ENCODE results near the gene ARL11.
A peak's percentile ranks its signal among the peaks of the same experiment; 100 is the strongest.
"Not testable (repeated sequence)": the region's sequence is repeated elsewhere in the genome, so short reads cannot be mapped to it uniquely, and the experiment has no call there.

ARL11 gene

GRCh38 chr13:49612042-49612441 is 16.3 kb upstream of the ARL11 start:
- DNase-seq (ENCODE audit: low read depth, low spot score), result not testable (repeated sequence)

GRCh38 chr13:49615836-49616675 is 12.3 kb upstream of the ARL11 start:
- DNase-seq (ENCODE audit: low read depth, low spot score), result no peak

GRCh38 chr13:49616676-49617065 is 11.6 kb upstream of the ARL11 start:
- no peak for DNase-seq (ENCODE audit: low read depth, low spot score)

DNA sequence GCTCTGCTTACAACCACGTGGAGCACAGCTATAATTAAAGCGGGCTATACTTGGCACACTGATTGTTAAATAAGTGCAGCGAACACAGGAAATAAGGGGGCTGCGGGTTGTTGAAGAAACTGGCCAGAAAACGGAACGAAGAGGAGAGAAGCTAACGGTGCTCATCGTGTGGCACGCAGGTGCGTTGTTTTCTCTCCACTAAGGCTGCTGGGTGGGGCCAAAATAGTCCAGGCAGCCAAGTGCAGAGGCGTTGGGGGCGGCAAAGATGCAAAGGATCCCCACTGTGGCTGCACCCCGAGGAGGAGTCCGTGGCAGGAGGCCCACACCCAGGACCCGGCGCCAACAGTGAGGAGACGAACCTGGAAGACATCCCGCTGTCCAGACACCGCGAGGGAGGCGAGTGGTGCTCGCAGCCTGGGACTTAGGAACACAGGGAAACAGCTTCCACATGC is 8.1 kb upstream of the ARL11 start:
- DNase-seq (ENCODE audit: low read depth, low spot score), result no peak

DNA sequence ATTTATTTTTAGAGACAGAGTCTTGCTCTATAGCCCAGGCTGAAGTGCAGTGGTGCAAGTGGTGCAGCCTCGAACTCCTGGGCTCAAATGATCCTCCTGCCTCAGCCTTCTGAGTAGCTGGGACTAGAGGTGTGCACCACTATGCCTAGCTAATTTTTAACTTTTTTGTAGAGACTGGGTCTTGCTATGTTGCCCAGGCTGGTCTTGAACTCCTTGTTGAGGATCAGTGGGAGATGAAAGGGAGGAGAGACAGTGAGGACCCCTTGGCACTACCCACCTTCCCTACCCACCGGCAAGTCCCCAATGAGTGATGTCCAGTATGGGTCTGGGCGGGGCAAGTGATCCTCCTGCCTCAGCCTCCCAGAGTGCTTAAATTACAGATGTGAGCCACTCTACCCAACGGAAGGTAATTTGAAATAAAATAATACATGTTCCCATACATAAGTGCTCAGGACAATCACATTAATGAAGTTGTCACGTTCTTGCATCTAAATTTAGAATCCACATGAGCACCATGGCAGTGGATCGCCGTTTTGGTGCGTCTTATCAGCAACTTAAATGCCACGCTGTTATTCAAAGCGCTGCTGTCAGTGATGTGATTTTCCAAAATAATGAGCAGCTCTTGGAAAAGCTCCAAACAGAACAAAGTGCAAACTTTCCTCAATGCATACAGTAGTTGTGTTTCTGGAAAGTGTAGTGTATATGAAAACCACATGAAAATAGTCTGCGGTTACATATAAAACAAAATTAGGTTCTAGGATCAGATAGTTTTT is 5.9 kb upstream of the ARL11 start:
- no peak for DNase-seq (ENCODE audit: low read depth, low spot score)

DNA sequence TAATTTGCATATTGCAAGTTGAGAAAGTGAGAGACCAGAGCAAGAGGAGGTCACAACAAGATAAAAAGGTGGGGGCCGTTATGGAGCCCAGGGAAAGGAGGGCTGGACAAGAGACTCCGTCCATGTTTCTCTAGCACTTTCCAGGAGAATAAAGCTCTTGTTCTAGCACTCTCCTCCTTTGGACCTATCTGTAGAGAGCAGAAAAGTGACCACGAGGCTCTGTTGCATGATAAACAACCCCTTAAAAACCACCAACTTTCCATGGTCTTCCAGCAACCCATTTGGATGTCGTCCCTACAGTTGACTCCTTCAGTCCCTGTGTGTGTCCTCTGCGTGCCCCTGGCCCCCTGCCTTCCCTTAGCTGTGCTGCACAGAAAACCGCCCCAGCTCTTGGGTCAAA is 4.1 kb upstream of the ARL11 start:
- no peak for DNase-seq (ENCODE audit: low read depth, low spot score)

DNA sequence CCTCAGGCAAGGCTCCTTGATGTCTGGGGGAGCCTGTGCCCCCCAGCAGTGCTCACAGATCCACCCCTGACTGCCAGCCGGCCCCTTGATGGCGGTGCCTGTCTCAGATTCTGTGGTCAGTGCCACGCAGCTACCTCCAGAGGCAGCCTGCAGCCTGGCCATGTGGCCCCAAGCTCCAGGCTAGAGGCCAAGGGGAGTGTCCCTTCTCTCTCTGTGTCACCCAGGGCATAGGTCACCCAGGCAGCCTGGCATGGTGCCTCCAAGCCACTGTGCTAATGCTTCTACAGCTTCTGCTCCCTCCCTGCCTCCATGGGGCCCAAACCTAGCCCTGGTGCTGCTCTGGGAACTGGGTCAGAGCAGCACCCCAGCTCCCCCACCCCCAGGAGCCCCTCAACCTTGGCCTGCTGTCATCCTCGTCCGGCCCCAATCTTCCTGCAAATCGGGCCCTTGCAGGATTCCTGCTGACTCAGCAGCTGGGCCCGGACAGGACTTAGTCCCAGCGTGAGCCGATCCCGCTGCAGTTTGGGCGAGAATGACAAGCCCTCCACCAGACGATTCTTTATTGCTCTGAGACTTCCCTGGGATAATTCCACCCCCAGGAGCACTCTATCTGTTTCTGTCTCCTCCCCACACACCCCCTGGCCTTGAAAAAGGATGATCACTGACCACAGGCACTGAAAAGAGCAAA is 2.8 kb upstream of the ARL11 start:
- peak; percentile 30 for DNase-seq (ENCODE audit: low read depth, low spot score)

GRCh38 chr13:49629196-49629938 is 1.1 kb downstream of the ARL11 start:
- no peak for DNase-seq (ENCODE audit: low read depth, low spot score)

DNA sequence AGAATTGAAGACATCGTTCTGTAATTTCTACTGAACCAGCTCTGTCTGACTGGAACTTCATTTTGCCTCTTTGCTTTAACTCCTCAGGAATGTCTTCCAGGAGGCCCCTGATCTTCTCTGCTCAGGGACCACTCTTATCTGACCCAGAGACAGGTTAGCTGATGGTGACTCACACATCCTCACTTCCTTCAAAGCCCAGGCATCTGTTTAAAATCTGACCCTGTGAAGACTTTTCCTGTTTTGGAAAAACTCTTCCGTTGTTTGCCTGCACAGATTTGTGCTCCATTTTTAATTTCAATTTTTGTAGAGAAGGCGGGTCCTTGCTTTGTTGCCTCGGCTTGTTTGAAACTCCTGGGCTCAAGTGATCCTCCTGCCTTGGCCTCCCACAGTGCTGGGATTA is 1.6 kb downstream of the ARL11 start:
- peak; percentile 14 for DNase-seq (ENCODE audit: low read depth, low spot score)

- DNase-seq (ENCODE audit: low read depth, low spot score), result peak; percentile 73
These were observed 2.3 kb downstream of the ARL11 start for GRCh38 chr13:49630580-49630979.

DNA sequence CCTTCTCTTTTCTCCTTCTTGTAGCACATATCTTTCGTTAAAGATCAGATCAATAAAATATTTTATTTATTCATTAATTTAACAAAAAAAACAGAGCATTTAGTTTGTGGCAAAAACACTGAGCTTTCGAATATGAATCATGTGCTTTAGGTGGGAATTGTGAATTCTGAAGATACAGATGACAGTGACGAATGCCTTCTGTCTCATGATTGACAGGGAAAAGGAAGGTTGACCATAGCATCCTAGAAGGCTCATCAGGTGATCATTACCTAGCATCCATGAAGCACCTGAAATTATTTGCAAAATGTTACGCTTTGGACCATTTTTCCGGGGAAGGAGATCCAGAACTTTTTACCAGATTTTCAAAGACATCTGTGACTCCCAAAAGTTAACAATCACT is 3.8 kb downstream of the ARL11 start:
- no peak for DNase-seq (ENCODE audit: low read depth, low spot score)

GRCh38 chr13:49633710-49634109 is 5.4 kb downstream of the ARL11 start:
- DNase-seq (ENCODE audit: low read depth, low spot score), result no peak

DNA sequence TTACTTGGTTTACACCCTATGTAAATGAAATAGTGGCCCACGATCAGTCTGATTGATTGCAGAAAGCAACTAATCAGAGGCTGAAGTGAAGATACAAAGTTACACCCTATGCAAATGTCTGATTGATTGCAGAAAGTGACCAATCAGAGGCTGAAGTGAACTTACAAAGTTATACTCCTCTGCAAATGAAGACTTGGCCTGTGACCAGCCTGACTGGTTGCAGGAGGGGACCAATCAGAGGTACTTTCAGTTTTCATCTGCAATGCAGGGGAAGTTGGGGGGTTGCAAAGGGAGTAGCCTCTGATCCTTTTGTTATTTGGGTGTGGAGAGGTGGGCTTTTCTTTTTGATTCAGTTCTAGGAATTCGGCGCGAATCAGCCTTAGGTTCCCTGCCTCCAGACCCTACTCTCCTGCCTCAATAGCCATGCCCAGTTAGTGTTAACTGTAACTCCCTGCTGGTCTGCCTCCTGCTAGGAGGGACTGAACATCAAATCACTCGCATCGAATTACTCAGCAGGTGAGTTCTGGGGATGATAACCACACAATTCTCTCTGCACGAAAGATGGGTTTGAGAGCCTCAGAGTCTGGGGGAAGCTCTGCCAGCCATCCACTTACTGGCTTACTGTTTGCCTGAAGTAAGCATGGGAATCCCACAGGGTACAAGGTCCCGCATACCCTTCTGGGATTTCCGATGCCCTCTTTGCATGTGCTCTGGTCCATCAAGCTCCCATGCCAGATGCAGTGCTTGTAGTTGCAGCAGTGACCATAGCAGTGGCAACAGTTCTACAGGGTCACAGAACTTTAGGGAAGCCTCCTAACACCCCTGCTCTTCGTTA is 7.5 kb downstream of the ARL11 start:
- peak; percentile 47 for DNase-seq (ENCODE audit: low read depth, low spot score)

GRCh38 chr13:49636705-49637104 is 8.4 kb downstream of the ARL11 start:
- DNase-seq (ENCODE audit: low read depth, low spot score), result no peak

- DNase-seq (ENCODE audit: low read depth, low spot score), result no peak
These were observed 9.9 kb downstream of the ARL11 start for GRCh38 chr13:49638030-49638743.

DNA sequence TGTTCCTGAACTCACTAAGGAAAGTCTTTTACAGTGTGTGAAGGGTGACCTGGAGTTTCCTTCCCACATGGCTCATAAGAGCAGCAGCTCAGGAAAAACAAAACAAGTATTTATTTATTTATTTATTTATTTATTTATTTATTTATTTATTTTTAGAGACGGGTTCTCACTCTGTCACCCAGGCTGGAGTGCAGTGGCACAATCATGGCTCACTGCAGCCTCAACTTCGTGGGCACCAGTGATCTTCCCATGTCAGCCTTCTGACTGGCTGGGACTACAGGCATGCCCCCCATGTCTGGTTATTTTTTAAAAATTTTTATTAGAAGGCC is 10.4 kb downstream of the ARL11 start:
- DNase-seq (ENCODE audit: low read depth, low spot score), result no peak

GRCh38 chr13:49641801-49642291 is 13.5 kb downstream of the ARL11 start:
- peak; percentile 73 for DNase-seq (ENCODE audit: low read depth, low spot score)

DNA sequence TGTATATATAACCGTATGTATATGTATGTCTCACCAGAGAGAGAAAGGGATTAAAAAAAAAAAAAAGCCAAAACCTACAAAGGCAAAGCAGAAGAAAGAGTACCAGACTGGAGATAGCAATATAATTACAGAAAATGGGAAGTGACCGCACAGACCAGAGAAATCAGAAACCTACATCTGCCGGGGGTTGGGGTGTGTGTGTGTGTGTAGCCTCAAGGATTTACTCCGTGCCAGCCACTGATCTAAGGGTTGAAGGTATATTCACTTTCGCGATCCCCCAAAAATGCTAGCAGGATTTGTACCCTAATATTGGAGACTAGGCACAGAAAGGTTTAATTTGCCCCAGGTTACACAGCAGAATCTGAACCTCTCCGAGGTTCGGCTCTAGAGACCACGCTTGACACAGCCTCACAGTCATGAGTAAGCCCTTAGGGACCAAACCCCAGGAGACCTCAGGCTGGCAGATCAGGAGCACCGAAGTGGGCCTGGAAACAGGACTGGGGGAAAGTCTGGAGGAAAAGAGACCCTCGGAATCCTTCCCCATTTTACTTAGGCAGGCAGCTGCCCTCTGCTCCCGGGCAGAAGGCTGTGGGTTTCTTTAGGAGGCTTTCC is 14.8 kb downstream of the ARL11 start:
- DNase-seq (ENCODE audit: low read depth, low spot score), result no peak

DNA sequence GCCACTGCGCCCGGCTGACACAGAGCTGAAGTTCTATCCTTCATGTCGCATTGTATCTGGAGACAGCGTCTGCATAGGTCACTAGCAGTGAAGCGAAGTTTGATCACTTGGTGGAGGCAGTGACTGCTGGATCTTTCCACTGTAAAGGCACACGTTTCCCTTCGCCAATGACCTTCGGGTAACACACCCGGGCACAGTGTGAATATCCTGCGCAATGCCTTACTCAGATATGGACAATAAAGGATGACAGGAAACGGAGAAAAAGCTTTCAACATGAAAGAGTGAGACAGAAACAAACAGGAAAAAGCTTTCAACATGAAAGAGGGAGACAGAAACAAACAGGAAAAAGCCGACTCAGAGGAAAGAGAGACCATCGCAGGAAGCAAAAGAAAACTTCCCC is 17.1 kb downstream of the ARL11 start:
- DNase-seq (ENCODE audit: low read depth, low spot score), result no peak

GRCh38 chr13:49646688-49647087 is 18.4 kb downstream of the ARL11 start:
- DNase-seq (ENCODE audit: low read depth, low spot score), result no peak
